Ureter (tissue), 1 donor: Measurements from ENCODE around the gene VKORC1L1. TPM values are rescaled to one million over a fixed set of nuclear protein-coding genes. Genes with fewer than 3 reads are reported as not detected.
"Not testable (repeated sequence)": the region's sequence is repeated elsewhere in the genome, so short reads cannot be mapped to it uniquely, and the experiment has no call there.

Experiments used
- DNase-seq: peaks from one replicate; pipeline ENCODE4 v3.0.0-alpha.2; 2020; ENCODE audit warnings: low spot score
- total RNA-seq: library from RNA; stranded (reverse); gene quantifications from one replicate; pipeline ENCODE4 v1.2.4, GENCODE V29; 2023
- donor health status: DM: yes; HTN: yes; CAD: no.

The VKORC1L1 gene
- total RNA-seq, 1 donor from 2014 or later = 20.4 TPM

DNA sequence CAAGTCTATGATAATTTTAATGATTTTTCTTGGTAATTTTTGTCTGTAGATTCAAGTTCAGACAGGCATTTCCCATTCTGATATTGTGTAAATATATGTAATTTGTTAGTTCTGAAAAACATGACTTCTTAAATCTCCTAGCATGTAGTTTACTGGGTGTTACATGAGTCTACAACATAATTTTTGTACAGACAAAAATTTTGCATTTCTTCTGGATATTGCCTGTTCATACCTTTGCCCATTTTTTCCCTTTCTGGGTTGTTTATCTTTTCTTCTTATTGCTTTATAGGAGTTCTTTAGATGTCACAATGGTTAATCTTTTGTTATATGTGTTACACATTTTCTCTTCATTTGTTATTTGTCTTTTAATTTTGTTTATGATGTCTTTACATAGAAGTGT lies 12.1 kb downstream of the VKORC1L1 start:
- DNase-seq = not testable (repeated sequence)

DNA sequence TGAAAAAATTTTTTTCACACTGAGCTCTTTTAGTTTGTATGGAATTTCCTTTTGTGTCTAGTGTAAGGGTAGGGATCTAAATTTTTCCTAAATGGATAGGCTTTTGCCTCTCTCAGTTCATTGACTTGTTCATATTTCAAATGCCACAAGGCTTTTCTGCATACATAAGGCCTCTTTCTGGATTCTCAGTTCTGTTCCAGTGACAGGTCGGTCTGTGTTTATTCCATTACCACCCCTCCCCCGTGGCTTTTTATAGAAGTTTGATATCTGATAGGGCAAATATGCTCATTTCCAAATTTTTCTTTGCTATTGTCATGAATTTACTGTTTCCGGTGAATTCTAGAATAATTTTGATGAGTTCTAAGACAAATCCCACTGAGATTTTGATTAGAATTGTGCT lies 12.7 kb downstream of the VKORC1L1 start:
- not testable (repeated sequence) for DNase-seq

DNA sequence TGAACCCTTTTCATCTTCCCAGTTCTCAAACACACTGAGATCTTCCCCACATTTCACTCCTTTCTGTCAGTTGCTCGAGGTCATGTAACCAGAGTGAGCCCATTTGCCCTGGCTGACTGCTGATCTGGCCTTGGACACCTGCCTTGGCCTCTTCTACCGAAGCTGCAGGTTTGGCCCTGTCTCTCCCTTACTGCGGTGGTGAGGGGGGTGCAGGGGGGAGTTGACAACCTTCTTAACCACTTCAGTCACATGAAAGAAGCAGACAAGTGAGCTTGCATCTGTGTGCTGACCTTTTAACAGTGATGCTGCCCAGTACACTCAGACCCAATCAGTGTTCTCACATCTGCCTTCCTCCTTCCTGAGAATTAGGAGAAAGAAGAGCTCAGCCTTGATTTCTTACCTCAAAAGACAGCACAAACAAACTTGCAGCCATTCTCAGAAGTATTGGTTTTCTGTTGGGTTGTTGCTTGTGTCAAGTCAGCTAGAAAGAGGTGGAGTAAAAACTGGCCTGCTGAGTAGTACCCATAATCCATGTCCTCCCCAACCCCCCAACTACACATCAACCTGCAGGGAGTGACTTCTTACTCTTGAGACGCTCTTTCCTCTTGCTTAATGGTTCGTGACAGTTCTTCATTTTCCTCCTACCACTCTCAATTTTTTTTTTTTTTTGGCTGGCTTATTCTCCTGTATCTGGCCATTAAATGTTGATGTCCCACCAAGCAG lies 15.7 kb downstream of the VKORC1L1 start:
- not testable (repeated sequence) for DNase-seq

DNA sequence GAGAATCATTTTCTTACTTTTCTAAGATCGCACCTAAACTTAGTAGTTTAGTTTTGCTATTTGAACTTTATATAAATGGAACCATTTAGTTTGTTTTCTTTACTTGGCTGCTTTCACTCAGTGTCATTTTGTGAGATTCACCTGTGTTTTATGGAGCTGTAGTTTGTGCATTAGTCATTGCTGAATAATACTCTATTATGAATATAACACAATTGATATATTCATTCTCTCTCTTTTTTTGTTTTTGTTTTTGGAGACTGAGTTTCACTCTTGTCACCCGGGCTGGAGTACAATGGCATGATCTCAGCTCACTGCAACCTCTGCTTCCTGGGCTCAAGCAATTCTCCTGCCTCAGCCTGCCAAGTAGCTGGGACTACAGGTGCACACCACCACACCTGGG lies 16.8 kb downstream of the VKORC1L1 start:
- not testable (repeated sequence) for DNase-seq

DNA sequence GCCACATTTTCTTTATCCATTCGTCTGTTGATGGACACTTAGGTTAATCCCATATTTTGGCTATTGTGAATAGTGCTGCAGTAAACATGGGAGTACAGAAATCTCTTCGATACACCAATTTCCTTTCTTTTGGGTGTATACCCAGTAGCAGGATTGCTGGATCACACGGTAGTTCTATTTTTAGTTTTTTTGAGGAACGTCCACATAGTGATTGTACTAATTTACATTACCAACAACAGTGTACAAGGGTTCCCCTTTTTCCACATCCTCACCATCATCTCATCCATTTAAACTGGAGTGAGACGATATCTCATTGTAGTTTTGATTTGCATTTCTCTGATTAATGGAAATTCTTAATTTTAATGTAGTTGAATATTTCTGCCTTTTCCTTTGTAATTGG lies 19.3 kb downstream of the VKORC1L1 start:
- no peak for DNase-seq

DNA sequence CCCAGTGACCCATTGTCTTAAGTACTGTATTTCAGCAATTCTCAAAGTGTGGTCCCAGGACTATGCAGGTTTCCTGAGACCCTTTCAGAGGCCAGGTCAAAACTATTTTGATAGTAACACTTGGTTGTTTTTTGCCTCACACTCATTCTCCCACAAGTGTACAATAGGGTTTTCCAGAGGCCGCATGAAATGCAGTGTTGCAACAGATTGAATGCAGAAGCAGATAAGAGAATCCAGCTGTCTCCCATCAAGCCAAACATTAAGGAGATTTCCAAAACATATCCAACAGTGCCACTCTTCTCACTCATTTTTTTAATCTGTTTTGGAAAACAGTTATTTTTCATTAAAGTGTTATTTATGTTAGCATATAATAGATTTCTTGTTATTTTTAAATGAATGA lies 20.0 kb downstream of the VKORC1L1 start:
- DNase-seq = no peak

DNA sequence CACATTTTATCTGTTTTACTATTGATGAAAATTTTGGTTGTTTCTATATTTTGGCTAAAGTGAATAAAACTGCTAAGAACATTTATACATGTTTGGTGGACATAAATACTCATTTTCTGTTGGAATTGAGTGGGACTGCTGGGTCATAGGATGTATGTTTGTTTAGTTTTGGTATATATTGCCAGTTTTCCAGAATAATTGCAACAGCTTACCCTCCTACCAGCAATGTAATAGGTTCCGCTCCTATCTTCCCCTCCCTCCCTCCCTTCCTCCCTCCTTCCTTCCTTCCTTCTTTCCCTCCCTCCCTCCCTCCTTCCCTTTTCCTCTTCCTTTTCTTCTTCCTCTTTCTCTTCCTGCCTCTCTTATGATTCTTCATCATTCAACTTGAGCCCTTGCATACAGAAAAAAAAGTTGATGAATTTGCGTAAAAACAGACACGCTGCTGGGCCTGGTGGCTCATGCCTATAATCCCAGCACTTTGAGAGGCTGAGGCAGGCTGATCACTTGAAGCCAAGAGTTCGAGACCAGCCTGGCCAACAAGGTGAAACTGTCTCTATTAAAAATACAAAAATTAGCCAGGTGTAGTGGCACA lies 23.5 kb downstream of the VKORC1L1 start:
- DNase-seq = no peak

DNA sequence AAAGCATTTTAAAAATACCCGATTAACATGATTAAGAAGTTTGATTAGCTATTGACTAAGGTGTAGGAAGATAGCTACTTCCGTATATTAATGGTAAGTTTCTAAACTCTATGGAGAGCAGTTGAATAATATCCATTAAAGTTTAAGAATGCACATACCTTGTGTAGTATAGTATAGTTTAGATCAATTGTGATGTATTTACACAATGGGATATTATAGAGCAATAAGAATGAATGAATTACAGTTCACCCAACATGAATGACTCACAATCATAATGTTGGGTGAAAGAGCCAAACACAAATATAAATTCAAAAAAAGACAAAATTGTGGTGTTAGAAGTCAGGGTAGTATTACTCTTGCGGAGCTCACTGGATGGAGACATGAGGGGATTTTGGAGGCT lies 24.4 kb downstream of the VKORC1L1 start:
- DNase-seq = not testable (repeated sequence)

DNA sequence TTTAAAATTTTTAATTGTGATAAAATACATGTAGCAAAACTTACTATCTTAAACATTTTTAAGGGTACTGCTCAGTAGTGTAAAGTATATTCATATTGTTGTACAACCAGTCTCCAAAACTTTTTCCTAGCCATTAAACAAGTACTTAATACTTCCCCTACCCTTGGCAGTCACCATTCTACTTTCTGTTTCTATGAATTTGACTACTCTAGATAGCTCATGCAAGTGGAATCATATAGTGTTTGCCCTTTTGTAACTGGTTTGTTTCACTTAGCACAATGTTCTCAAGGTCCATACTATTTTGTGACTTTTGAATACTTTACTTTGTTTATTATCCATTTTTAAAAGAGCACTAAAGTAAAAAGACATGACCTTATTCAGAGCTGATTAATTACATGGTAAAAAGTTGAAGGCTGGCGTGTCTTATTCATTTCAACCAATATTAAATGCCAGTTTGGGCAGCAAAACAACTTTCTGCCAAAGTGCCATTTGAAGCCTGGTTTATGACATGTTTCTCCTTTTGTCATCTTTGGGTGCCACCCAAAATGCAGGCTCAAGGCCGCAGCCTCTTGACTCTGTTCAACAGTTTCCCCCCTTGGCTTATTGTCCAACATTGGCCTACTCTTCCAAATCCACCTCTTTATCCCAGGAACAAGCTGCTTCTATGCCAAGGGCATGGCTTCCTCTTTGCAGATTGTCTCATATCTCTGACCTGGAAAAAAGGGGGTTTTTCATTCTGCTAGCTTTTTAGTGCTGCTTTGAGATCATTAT lies 26.0 kb downstream of the VKORC1L1 start:
- DNase-seq = not testable (repeated sequence)

DNA sequence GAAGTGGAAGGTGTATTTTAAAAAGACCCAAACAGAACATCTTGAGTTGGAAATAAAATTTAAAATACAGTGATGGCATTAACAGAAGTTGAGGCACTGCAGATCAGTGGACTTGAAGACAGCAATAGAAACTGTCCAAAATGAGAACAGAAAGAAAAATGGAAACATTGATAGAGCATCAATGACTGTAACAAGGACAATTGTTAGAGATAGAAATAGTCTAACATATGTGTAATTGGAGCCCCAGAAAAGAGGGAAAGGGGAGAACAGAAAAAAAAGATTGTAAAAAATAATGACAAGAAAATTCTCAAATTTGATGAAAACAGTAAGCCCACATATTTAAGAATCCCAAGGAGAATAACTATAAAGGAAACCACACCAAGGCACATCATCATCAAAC lies 29.4 kb downstream of the VKORC1L1 start:
- DNase-seq = no peak

DNA sequence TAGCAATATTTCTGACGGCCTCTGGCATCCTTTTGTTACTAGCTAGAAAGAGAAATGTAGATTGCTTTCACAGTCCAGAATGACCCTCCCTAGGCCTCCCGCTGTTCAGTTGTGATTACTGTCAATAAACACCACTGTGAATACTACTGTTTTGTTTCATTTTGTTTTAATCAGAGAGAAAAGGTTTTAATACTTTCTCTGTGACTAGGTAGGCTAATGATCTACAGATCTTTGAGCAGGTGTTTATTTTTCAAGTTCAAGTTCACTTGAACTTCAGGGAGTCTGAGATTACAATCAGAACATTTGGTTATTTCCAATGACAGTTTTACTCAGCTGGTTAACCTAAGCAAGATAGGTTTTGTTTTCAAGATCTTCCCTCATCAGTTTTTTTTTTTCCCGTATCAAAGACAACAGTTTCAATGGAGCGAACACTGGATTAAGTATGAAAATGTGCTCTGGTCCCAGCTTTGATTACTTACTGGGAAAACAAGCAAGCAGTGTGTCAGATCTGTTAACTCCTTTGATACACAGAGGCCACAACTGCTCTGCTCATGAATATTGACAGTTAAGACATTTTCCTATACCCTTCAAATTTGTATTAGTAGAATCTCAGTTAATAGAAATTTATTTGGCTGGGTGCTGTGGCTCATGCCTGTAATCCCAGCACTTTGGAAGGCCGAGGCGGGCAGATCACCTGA lies 34.8 kb downstream of the VKORC1L1 start:
- no peak for DNase-seq

DNA sequence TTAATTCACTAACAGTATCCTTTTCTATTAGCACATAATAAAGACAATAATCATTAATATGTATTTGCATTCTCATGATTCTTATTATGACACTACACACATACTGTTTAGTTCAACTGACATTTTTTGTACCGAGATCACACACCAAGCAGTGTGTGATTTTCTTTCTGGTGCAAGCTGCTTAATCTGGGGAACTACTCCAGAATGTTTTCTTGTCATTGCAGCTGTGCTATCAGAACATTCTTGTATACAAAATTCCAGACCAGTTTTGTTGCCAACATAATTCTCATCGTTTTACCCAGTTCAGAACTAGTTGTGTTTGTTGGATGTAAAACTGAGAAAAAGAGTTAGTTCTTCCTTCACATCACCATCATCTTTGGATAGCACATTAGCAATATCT lies 37.4 kb downstream of the VKORC1L1 start:
- no peak for DNase-seq

DNA sequence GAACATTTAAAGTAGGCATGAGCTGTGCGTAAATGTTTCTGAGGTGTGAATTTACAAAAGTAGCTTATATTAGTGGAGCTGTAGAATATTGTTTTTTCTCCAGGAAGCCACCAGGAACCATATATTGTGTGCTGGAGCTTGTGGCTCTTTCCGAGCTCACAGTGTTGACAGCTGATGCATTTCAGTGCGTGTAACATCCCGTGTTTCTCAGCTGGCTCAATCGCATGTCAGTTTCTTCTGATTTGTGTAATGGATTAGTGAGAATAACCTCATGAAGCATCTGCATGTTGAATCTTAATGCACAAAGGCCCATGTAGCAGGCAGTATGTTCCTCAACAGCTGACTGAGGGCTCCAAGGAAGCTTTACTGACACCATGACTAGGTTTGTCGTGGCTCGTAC lies 39.4 kb downstream of the VKORC1L1 start:
- DNase-seq = no peak

DNA sequence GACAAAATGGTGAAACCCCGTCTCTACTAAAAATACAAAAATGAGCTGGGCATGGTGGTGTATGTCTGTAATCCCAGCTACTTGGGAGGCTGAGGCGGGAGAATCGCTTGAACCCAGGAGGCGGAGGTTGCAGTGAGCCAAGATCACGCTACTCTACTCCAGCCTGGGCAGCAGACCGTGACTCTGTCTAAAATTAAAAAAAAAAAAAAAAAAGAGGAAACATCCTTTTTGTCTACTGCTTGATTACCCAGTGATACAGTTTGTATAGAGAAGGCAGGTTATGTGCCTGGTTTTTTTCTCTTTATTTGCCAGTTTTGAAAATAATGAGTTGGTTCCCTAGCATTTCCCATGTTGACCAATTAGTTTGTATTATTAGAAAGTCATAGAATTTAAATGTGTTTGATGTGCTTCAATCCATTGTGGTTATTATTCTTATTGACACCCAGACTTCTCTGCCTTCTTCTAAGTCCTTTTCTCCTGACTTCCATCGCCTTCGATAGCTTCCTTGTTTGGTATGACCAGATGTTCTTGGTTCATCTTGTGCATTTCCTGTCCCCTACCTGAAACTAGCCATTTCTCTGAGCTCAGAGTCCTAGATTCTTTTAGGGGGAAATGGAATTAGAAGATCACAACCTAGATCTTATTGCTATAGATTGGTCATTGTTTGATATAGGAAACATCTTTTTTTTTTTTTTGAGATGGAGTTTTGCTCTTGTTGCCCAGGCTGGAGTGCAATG lies 43.2 kb downstream of the VKORC1L1 start:
- DNase-seq = no peak

DNA sequence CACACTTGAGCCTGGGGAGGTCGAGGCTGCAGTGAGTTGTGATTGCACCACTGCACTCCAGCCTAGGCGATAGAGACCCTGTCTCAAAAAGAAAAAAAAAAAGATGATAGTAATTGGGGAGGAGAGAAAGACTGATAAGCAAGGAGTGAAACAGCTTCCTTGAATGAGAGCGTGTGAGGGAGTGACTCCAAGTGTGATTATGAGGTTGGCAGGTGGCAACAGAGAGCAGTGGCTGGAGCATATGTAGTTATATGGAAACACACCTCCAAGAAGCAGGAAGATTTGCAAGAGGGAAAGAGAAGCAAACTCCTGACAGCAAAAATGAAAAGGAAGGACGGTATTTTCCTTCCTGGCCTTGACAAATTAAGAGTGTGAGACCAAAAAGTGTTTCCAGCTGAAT lies 50.4 kb downstream of the VKORC1L1 start:
- no peak for DNase-seq

DNA sequence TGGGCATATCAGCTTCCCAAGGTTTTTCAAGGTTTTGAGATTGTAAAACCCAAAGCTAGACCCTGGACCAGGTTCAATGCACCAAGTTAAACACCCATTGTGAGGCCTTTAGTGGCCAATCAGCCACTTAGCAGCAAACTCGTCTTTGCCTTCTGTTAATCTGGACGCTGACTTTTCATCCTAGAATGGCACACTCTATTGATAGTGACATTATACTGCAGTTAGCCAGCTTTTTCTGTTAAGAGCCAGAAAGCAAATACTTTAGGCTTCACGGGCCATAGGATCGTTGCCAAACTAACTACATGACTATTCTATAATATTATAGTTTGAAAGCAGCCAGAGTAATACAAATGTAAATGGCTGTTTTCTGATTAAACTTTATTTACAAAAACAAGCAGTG lies 51.3 kb downstream of the VKORC1L1 start:
- DNase-seq = no peak

DNA sequence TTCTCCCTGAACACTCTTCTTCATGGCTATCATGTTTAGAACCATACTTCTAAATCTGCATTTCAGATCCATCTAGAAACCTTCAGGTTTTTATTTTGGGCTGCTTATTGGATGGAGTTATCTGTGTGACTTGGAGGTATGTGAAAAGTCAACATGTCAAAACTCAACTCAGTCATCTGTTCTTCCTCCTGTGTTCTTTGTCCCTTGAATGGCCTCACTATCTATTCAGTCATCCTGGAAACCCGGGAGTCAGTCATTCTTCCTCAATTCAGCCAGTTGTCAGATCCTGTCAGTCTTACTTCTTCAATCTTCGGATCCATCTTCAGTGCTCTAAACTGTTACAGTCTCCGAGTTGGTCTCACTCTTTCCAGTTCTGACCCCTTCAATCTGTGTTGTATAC lies 52.2 kb downstream of the VKORC1L1 start:
- no peak for DNase-seq

DNA sequence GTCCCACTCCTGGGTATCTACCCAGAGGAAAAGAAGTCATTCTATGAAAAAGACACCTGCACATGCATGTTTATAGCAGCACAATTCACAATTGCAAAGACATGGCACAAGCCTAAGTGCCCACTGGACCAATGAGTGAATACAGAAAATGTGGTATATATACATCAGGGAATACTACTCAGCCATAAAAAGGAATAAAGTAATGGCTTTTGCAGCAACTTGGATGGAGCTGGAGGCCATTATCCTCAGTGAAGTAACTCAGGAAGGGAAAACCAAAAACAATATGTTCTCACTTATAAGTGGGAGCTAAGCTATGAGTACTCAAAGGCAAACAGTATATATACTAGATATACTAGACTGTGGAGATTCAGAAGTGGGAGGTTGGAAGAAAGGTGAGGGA lies 53.7 kb downstream of the VKORC1L1 start:
- no peak for DNase-seq

DNA sequence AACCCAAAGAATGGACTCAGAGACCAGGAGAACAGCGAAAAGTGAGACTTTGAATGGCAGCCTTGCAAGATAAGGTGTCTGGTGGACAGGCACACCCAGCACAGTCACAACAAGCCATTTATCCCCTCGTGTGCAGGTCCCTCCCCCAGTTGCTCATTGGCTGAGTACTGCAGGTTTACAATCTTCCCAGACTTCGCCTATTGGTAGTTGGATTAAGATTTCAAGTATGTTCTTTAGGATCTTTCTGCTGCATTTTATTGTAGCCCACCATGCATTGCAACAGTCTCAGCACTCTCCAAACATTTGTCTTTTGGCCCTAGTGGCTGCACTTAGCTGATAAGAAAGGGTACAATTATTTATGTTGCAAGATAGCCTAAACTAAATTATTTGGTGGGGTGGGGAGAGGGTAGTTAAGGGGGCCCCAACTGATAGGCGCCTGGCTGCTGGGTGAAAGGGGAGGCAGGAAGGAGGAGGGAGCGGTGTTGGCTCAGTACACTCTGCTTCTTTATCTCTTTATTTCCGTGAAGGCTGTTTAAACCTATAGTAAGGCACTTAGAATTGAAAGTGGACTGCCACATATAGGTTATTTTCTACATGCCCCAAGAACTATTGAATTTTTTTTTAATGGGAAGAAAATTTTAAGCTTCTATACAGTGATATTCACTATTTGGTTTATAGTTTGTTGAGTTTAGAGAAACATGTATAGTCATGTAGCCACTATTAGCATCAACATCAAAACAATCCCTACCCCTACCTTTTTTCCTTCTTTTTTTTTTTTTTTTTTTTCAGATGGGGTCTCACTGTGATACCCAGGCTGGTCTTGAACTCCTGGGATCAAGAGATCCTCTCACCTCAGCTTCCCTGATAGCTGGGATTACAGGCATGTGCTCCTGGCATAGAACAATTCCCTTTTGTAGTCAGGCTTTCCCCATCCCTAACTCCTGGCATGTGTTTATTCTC lies 54.9 kb downstream of the VKORC1L1 start:
- no peak for DNase-seq

DNA sequence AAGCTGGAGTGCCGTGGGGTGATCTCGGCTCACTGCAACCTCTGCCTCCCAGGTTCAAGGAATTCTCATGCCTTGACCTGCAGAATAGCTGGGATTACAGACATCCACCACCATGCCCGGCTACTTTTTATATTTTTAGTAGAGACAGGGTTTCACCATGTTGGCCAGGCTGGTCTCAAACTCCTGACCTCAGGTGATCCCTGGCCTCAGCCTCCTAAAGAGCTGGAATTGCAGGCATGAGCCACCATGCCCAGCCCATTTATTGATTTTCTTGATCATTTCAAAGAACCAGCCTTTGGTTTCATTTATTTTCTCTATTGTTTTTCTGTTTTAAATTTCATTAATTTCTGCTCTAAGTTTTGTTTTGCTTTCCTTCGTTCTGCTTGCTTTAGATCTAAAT lies 58.8 kb downstream of the VKORC1L1 start:
- DNase-seq = no peak
